Esophagus muscularis mucosa (tissue), 4 donors: ENCODE measurements around the gene ITPA. TPM values are rescaled to one million over a fixed set of nuclear protein-coding genes. Genes with fewer than 3 reads are reported as not detected.

Experiments
- DNase-seq: peaks from one replicate; pipeline ENCODE4 v3.0.0-alpha.2; 2017; ENCODE audit errors: extremely low spot score
- H3K27ac ChIP-seq, 4 donors: fragments of 200-600 bp; sonication (generic); replicated peaks in 1 of 4; 1 replicate in 3 of 4; 2 replicates in 1 of 4; pipeline ENCODE4 v1.5.1; 2016 to 2019; ENCODE audit warnings: mild to moderate bottlenecking in 1 of 4
- H3K27me3 ChIP-seq, 4 donors: fragments of 200-600 bp; sonication (generic); one replicate each; pipeline versions ENCODE4 v1.5.1 to v1.6.0; 2016 to 2019
- H3K36me3 ChIP-seq, 4 donors: fragments of 200-600 bp; sonication (generic); one replicate each; pipeline ENCODE4 v1.5.1; 2016 to 2019
- H3K4me1 ChIP-seq, 4 donors: fragments of 200-600 bp; sonication (generic); one replicate each; pipeline ENCODE4 v1.5.1; 2016 to 2019
- H3K4me3 ChIP-seq, 4 donors: fragments of 200-600 bp; sonication (generic); 1 replicate in 2 of 4; 2 replicates in 2 of 4; pipeline ENCODE4 v1.5.1; 2016 to 2019; ENCODE audit warnings: mild to moderate bottlenecking in 4 of 4, moderate library complexity in 1 of 4
- H3K9me3 ChIP-seq, 4 donors: fragments of 200-600 bp; sonication (generic); 1 replicate in 3 of 4; 2 replicates in 1 of 4; pipeline ENCODE4 v1.5.1; 2016 to 2019
- EP300 ChIP-seq: sonication (generic); formaldehyde crosslinking; IDR thresholded peaks from one replicate; pipeline ENCODE4 v1.6.1; 2017; ENCODE audit warnings: antibody characterized with exemption
- POLR2A ChIP-seq: fragments of 450-650 bp; IDR thresholded peaks from one replicate; pipeline ENCODE4 v1.6.1; 2017; ENCODE audit warnings: antibody characterized with exemption, moderate library complexity, mild to moderate bottlenecking, low read depth
- POLR2AphosphoS5 ChIP-seq, 2 donors: sonication (generic); formaldehyde crosslinking; IDR thresholded peaks; one replicate each; pipeline ENCODE4 v1.6.1; 2017; ENCODE audit warnings: antibody characterized with exemption in 2 of 2
- WGBS: methylation state at CpG from one replicate; pipeline ENCODE4 v1.1.5; 2018; 5-methylcytosine and 5-hydroxymethylcytosine counted together
- intact Hi-C: fragments of 100-400 bp; cut with DNase I; formaldehyde crosslinking; loops from one replicate; pipeline ENCODE4 v1.15.1; 2023
- total RNA-seq, 4 donors: library from RNA; depleted of rRNA; stranded (reverse); fragments of >200 nt; gene quantifications; one replicate each; pipeline versions ENCODE4 v1.1.0 to v1.2.1, GENCODE V29; 2016
- TF ChIP-seq, protein P1 (sequence below), 3 experiments: fragments of 200-600 bp in 2 of 3; fragments of 450-650 bp in 1 of 3; sonication (generic) in 2 of 3; IDR thresholded peaks; one replicate each; pipeline ENCODE4 v1.5.1; 2017 to 2019; ENCODE audit warnings: antibody characterized with exemption in 3 of 3, mild to moderate bottlenecking in 2 of 3, moderate library complexity in 1 of 3

The ITPA gene
- total RNA-seq, 4 donors from 2014 or later = 18.7 to 30.0 (median 27.8) TPM

DNA sequence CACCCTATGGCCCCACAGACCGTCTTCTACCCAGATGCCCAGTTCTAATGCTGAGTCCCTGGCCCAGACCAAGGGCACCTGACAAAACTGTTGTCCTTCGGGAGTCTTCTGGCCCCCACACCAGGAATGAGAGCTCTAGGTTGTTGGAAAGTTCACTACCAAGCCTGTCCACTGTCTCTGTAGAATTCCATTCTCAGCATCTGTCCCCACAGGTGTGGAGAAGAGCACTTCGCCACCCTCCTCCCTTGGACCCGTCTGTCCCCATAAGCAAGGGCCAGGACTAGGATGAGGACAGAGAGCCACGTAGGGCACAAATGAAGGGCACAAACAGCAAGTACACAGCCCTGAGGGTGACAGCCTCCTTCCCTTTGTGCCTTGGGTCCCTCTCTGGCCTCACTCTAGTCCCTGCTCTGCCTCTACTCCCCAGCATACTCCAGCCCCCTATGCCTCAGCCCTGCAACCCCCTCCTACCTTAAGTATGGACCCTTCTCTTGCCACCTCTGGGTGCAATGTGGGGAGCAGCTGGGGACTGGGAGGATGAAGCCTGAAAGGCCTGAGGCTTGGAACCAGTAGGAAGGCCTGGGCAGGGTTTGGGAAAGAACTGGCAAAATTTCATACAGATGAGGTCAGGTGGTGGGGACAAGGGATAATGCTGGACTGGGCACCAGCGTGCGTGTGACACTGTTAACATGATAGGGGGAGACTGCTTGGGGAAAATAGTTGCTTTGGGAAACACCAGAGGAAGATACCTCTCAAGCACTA lies 40.3 kb upstream of the ITPA start:
- intact Hi-C loops = no loop called here
- no peaks in the 10 kb centered on the region for H3K9me3 ChIP-seq
- H3K36me3 ChIP-seq = peaks cover 0 to 4% (median 0%) of the 10 kb centered on the region in 4 donors
- peaks cover 0 to 19% (median 2%) of the 10 kb centered on the region in 4 donors for H3K27me3 ChIP-seq
- DNase-seq = no peak
- H3K4me1 ChIP-seq = peaks cover 6 to 31% (median 29%) of the 10 kb centered on the region in 4 donors
- no peak overlapping the region for H3K4me3 ChIP-seq
- H3K27ac ChIP-seq = no peak overlapping the region
- 84% methylated on average over 6 of the region's 7 CpGs for WGBS
- TF ChIP-seq, protein P1, sequence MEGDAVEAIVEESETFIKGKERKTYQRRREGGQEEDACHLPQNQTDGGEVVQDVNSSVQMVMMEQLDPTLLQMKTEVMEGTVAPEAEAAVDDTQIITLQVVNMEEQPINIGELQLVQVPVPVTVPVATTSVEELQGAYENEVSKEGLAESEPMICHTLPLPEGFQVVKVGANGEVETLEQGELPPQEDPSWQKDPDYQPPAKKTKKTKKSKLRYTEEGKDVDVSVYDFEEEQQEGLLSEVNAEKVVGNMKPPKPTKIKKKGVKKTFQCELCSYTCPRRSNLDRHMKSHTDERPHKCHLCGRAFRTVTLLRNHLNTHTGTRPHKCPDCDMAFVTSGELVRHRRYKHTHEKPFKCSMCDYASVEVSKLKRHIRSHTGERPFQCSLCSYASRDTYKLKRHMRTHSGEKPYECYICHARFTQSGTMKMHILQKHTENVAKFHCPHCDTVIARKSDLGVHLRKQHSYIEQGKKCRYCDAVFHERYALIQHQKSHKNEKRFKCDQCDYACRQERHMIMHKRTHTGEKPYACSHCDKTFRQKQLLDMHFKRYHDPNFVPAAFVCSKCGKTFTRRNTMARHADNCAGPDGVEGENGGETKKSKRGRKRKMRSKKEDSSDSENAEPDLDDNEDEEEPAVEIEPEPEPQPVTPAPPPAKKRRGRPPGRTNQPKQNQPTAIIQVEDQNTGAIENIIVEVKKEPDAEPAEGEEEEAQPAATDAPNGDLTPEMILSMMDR (IDR thresholded peaks at IDR 0.05) = no peak
- TF ChIP-seq POLR2AphosphoS5 (IDR thresholded peaks at IDR 0.05) (no peak), EP300 (no peak), POLR2A (no peak)

- Histone ChIP-seq H3K36me3 (peaks cover 0 to 3% (median 0%) of the 10 kb centered on the region in 4 donors), H3K4me1 (peaks cover 13 to 35% (median 32%) of the 10 kb centered on the region in 4 donors), H3K9me3 (no peaks in the 10 kb centered on the region), H3K27me3 (peaks cover 0 to 23% (median 2%) of the 10 kb centered on the region in 4 donors), H3K27ac (no peak overlapping the region), H3K4me3 (no peak overlapping the region)
- intact Hi-C loops = no loop called here
- WGBS = 88% methylated on average over 14 of the region's 14 CpGs
- TF ChIP-seq POLR2A (no peak), POLR2AphosphoS5 (IDR thresholded peaks at IDR 0.05) (no peak), EP300 (no peak)
- TF ChIP-seq, protein P1 (IDR thresholded peaks at IDR 0.05) = no peak
- no peak for DNase-seq
Measured at GRCh38 chr20:3171391-3172125, 37.7 kb upstream of the ITPA start.

- H3K4me1 ChIP-seq = peaks cover 13 to 35% (median 32%) of the 10 kb centered on the region in 4 donors
- H3K27me3 ChIP-seq = peaks cover 0 to 23% (median 2%) of the 10 kb centered on the region in 4 donors
- no peaks in the 10 kb centered on the region for H3K9me3 ChIP-seq
- peak overlapping the region in 3 of 4 donors; percentile 78 to 82 (median 80) for H3K27ac ChIP-seq
- no peaks in the 10 kb centered on the region for H3K36me3 ChIP-seq
- 22% methylated on average over 5 of the region's 5 CpGs for WGBS
- H3K4me3 ChIP-seq = peak overlapping the region; percentile 70 to 87 (median 73)
- TF ChIP-seq, protein P1 (IDR thresholded peaks at IDR 0.05) = no peak
- TF ChIP-seq POLR2AphosphoS5 (IDR thresholded peaks at IDR 0.05) = no peak
- no peak for TF ChIP-seq EP300
- no peak for DNase-seq
- intact Hi-C loops = no loop called here
Measured at GRCh38 chr20:3172126-3172932, 37.0 kb upstream of the ITPA start.

GRCh38 chr20:3172933-3173609 lies 36.2 kb upstream of the ITPA start, which contains the start of gene LZTS3:
Gene LZTS3 (minus strand): TSS chr20:3173549. CDS start chr20:3167163, 6,386 bp downstream.
- Histone ChIP-seq H3K4me1 (peaks cover 13 to 33% (median 31%) of the 10 kb centered on the region in 4 donors), H3K27me3 (peaks cover 0 to 17% (median 2%) of the 10 kb centered on the region in 4 donors), H3K9me3 (no peaks in the 10 kb centered on the region), H3K36me3 (no peaks in the 10 kb centered on the region), H3K4me3 (peak within 1 kb of the TSS; percentile 70 to 87 (median 73)), H3K27ac (peak within 1 kb of the TSS; percentile 78 to 82 (median 80))
- 0% methylated on average over 22 of the region's 62 CpGs for WGBS
- intact Hi-C loops = no loop called here
- TF ChIP-seq POLR2AphosphoS5 (IDR thresholded peaks at IDR 0.05) = peak in 1 of 2 donors; percentile 70
- TF ChIP-seq, protein P1 (IDR thresholded peaks at IDR 0.05) = no peak
- DNase-seq = no peak
